MCF 10A (cell line): Measurements from ENCODE around the gene UQCRC2. TPM values are rescaled to one million over a fixed set of nuclear protein-coding genes. Genes with fewer than 3 reads are reported as not detected.

ENCODE experiments used
- BruUV-seq: library from RNA; stranded (reverse); fragments of 400-500 nt; replicated peaks from 2 replicates; lab custom pipeline; 2021; lab: Mats Ljungman, UMichigan
- CTCF ChIA-PET: fragments of 300-600 bp; sonication (Branson Sonifier 250); formaldehyde crosslinking; extraction: SDS; loops from one replicate; lab custom pipeline; 2021; ENCODE audit warnings: antibody characterized with exemption, inconsistent platforms; lab: Yijun Ruan, JAX
- POLR2A ChIA-PET: fragments of 300-600, 350-650 bp; sonication (Branson Sonifier 250); formaldehyde crosslinking; extraction: SDS; loops from one replicate; lab custom pipeline; 2020; ENCODE audit warnings: antibody characterized with exemption, inconsistent platforms; lab: Yijun Ruan, JAX
- DNase-seq: peaks from one replicate; pipeline ENCODE4 v3.0.0-alpha.2; 2018; ENCODE audit not compliant: unreplicated experiment
- H3K27ac Mint-ChIP-seq: one replicate; pipeline ENCODE4 v1.8.0; 2022; ENCODE audit warnings: mild to moderate bottlenecking, low read depth, mixed read lengths; ENCODE audit not compliant: unreplicated experiment
- H3K27me3 Mint-ChIP-seq: one replicate; pipeline ENCODE4 v1.8.0; 2022; ENCODE audit warnings: mixed read lengths; ENCODE audit not compliant: insufficient read depth, unreplicated experiment
- H3K36me3 Mint-ChIP-seq: one replicate; pipeline ENCODE4 v1.8.0; 2022; ENCODE audit warnings: mild to moderate bottlenecking, moderate library complexity, mixed read lengths; ENCODE audit not compliant: insufficient read depth, unreplicated experiment
- H3K4me1 Mint-ChIP-seq: one replicate; pipeline ENCODE4 v1.8.0; 2022; ENCODE audit warnings: mixed read lengths; ENCODE audit not compliant: insufficient read depth, unreplicated experiment
- H3K4me3 Mint-ChIP-seq: one replicate; pipeline ENCODE4 v1.8.0; 2022; ENCODE audit warnings: mild to moderate bottlenecking, moderate library complexity, mixed read lengths; ENCODE audit not compliant: unreplicated experiment
- H3K9me3 Mint-ChIP-seq: one replicate; pipeline ENCODE4 v1.8.0; 2022; ENCODE audit warnings: mixed read lengths; ENCODE audit not compliant: unreplicated experiment
- intact Hi-C: fragments of 100-400 bp; cut with micrococcal nuclease; formaldehyde crosslinking; loops from 2 replicates; pipeline ENCODE4 v1.14.1; 2022
- total RNA-seq: library from RNA; stranded (reverse); gene quantifications from 2 replicates; pipeline ENCODE4 v1.2.3, GENCODE V29; 2022
- TF ChIP-seq, protein P1 (sequence below): fragments of 200-600 bp; IDR thresholded peaks from one replicate; pipeline ENCODE4 v1.8.0; 2022; ENCODE audit warnings: antibody characterized with exemption, mild to moderate bottlenecking; ENCODE audit not compliant: unreplicated experiment

UQCRC2 gene
- total RNA-seq, 1 experiment from 2014 or later: 199 TPM

DNA sequence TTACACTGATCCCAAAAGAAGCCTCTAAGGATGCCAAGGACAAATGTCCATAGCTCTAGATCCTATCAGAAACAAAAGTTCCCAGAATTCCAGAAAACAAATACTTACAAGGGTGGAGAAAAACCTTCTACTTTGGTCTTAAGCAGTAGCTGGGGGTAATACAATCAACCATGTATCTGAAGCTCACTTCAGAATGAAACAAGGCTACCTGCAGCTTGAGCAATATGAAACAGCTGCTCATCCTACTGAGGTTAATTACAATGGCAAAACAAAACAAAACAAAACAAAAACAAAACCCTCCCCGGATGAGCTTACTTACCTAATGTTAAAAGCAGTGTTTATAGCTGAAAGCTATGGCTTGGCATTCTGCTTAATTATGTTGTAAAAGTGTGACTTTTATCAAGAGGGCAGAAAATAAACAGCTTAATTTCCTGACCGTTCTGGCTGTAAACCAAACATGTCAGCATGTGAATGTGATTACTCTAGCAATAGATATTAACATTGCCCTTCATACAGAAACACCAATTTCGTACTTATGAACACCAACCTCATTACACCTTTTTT is 37.3 kb downstream of the UQCRC2 start:
- intact Hi-C loops: no loop called here
- no peaks in the 10 kb centered on the region for H3K4me1 Mint-ChIP-seq
- CTCF ChIA-PET: interaction anchor here (0.5 to 2.8 kb wide), 10 partner anchors 9 to 1838 kb away, joined by 3 to 25 read pairs (median 4); no protein-coding TSS in a partner anchor

DNA sequence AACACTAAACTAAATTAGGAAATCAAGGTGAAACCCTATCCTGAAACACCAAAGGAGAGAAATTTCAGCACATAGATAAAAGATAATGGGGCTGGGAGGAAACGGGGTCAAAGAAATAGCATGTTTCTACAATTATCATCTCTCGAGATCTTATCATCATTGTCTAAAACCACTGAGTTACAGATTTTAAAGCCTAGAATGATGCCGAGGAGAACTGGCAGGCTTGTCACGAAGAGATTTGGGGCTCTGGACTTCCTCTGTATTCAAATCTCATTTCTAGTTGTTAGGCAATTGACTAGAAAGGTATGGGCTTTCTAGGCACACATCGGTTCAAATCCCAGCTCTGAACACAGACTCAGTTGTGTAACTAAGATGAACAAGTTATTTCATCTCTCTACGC is 38.5 kb downstream of the UQCRC2 start:
- Mint-ChIP-seq H3K4me1 (no peaks in the 10 kb centered on the region), H3K36me3 (no peaks in the 10 kb centered on the region)
- CTCF ChIA-PET: interaction anchor here (0.7 to 2.8 kb wide), 4 partner anchors 10 to 1058 kb away, joined by 3 to 22 read pairs (median 10); no protein-coding TSS in a partner anchor

More for the DNA sequence above, 37.3 kb downstream of the UQCRC2 start:
- no TSS peak for BruUV-seq
- Mint-ChIP-seq H3K27me3 (no peaks in the 10 kb centered on the region), H3K36me3 (peaks cover 6% of the 10 kb centered on the region), H3K27ac (no peak overlapping the region), H3K4me3 (no peak overlapping the region), H3K9me3 (no peaks in the 10 kb centered on the region)
- TF ChIP-seq, protein P1, sequence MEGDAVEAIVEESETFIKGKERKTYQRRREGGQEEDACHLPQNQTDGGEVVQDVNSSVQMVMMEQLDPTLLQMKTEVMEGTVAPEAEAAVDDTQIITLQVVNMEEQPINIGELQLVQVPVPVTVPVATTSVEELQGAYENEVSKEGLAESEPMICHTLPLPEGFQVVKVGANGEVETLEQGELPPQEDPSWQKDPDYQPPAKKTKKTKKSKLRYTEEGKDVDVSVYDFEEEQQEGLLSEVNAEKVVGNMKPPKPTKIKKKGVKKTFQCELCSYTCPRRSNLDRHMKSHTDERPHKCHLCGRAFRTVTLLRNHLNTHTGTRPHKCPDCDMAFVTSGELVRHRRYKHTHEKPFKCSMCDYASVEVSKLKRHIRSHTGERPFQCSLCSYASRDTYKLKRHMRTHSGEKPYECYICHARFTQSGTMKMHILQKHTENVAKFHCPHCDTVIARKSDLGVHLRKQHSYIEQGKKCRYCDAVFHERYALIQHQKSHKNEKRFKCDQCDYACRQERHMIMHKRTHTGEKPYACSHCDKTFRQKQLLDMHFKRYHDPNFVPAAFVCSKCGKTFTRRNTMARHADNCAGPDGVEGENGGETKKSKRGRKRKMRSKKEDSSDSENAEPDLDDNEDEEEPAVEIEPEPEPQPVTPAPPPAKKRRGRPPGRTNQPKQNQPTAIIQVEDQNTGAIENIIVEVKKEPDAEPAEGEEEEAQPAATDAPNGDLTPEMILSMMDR: no peak
- POLR2A ChIA-PET: interaction anchor here (0.7 to 1.8 kb wide), 7 partner anchors 8 to 106 kb away, joined by 3 to 6 read pairs (median 3); partner anchors contain the start of gene UQCRC2
- DNase-seq: no peak

DNA sequence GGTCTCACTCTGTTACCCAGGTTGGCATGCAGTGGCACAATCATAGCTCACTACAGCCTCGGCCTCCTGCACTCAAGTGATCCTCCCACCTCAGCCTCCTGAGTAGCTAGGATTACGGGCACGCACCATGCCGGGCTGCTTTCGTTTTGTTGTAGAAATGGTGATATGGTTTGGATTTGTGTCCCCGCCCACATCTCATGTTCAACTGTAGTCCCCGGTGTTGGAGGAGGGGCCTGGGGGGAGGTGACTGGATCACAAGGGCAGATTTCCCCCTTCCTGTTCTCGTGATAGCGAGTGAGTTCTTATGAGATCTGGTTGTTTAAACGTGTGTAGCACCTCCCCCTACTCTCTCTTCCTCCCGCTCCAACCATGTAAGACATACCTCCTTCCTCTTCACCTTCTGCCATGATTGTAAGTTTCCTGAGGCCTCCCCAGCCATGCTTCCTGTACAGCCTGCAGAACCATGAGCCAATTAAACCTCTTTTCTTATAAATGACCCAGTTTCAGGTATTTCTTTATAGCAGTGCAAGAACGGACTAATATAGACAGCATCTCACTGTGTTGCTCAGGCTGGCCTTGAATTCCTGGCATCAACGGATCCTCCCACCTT is 41.8 kb downstream of the UQCRC2 start:
- CTCF ChIA-PET: interaction anchor here (1.2 to 17.1 kb wide), 2 partner anchors 83 to 104 kb away, joined by 3 to 502 read pairs; no protein-coding TSS in a partner anchor
- H3K36me3 Mint-ChIP-seq: no peaks in the 10 kb centered on the region
- POLR2A ChIA-PET: interaction anchor here (0.8 to 1.0 kb wide), 2 partner anchors 10 to 31 kb away, joined by 3 read pairs; no protein-coding TSS in a partner anchor
- no TSS peak for BruUV-seq
- DNase-seq: no peak
- intact Hi-C loops: no loop called here
- no peak overlapping the region for H3K27ac Mint-ChIP-seq
- no peaks in the 10 kb centered on the region for H3K27me3 Mint-ChIP-seq
- TF ChIP-seq, protein P1: no peak
- H3K4me1 Mint-ChIP-seq: peaks cover 10% of the 10 kb centered on the region
- no peaks in the 10 kb centered on the region for H3K9me3 Mint-ChIP-seq
- no peak overlapping the region for H3K4me3 Mint-ChIP-seq

More for the DNA sequence above, 38.5 kb downstream of the UQCRC2 start:
- intact Hi-C loops: no loop called here
- Mint-ChIP-seq H3K9me3 (no peaks in the 10 kb centered on the region), H3K4me3 (no peak overlapping the region), H3K27me3 (no peaks in the 10 kb centered on the region), H3K27ac (no peak overlapping the region)
- POLR2A ChIA-PET: interaction anchor here (0.6 to 1.3 kb wide), 4 partner anchors 9 to 108 kb away, joined by 3 to 4 read pairs (median 4); partner anchors contain the start of gene PDZD9
- TF ChIP-seq, protein P1: no peak
- no peak for DNase-seq
- no TSS peak for BruUV-seq
